Stimulated activated CD8-positive, alpha-beta memory T cell treated with anti-CD3 and anti-CD28 coated beads, Interleukin-15, amount 100 ng/mL, for 48 hours (primary cell): ENCODE results near the gene CMKLR1.

Experiments used
- DNase-seq, 2 donors: peaks; one replicate each; pipeline ENCODE4 v3.0.0-alpha.2; 2020; ENCODE audit warnings: low read depth in 2 of 2

Gene CMKLR1

DNA sequence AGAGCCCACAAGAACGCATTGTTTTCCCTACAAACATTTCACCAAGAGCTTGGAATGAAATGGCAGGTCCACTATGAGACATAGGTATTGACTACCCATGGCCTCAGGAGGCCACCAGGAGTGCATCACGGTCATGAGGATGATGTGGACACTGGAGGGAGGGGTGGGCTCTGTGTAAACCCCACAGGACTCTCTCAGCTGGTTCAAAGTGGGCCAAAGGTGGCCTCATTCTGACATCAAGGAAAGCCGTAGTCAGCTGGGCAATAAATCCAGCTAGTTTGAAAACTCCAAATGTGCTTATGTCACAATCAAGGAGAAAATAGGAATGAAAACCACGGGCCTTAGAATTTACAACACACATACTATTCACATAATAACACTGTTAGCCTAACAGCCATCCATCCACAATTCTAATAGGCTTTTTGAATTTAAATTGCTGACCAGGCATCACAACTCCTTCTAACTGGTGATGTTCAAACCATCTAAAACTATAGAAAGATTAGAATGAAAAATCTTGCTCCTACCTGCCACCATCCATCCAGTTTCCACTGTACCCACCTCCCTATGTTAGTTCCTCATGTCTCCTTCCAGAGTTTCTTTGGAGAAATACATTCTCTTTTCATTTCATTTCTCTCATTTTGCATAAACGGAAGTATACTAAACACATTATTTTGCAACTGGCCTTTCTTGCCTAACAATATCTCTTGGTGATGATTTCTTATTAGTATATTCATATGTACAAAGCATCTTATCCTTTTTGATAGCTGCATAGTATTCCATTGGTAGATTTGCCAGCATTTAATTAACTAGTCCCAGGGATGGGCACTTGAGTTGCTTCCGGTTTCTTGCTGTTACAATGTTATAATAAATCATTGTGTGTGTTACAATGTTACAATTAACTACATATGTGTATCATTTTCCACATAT lies 21.5 kb downstream of the CMKLR1 start:
- no peak for DNase-seq

DNA sequence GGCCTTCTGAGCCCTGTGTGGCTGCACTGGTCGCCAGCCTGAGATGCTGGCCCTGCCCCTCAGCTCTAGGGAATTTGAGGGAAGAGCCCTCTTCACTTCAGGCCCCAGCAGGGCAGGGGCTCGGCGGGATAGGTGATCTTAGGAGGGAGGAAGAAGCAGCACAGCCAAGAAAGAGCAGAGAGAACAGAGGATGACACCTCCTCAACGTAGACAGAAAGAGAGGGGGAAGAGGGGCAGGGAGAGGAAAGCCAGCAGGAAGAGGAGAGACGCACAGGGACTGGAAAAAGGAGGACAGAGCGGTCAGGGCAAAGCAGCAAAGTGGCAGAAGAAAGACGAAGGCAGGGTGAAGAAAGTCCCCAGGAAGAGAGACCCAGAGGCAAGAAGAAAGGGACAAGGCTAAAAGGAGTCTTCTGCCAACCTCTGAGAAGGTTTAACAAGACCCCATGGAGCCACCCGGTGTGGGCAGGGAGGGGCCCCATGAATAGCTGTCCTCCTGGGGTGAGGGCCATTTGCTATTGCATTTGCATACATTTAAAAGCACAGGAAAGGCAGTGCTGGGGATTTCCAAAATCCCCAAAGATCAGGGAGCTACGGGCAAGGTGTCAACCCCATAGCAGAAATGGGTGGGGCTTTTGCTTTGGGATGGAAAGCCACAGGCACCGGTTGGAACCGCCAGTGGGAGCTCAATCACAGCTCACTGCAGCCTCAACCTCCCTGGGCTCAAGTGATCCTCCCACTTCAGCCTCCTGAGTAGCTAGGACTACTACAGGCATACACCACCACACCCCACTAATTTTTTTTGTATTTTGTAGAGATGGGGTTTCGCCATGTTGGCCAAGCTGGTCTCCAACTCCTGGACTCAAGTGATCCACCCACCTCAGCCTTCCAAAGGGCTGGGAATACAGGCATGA lies 22.7 kb downstream of the CMKLR1 start:
- DNase-seq, result no peak

DNA sequence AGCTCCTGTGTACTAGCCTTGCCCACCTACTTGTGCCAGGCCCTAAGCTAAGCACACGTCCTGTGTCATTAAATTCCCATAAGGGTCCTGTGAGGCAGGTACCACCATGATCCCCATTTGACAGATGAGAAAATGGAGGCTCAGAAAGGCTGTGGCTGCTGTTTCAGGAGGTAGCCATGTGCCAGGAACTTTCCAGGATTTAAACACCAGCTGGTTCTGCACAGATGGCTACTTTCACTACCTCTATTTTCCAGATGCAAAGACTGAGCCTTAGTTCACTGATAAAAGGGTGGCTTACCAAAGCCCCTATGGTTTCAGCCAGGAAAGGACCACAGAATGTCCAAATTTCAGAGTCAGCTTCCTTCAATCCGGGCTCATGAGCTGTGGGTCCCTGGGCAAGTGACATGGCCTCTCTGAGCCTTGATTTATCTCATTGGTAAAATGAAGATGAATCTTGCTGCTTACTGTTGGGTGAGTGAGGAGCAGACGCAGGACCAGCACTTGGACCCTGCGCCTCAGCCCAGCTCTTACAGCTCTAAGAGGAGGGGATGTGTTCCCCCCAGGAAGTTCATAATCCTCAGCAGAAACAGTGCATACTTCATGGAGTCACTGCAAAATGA lies 23.5 kb downstream of the CMKLR1 start:
- DNase-seq, result no peak

DNA sequence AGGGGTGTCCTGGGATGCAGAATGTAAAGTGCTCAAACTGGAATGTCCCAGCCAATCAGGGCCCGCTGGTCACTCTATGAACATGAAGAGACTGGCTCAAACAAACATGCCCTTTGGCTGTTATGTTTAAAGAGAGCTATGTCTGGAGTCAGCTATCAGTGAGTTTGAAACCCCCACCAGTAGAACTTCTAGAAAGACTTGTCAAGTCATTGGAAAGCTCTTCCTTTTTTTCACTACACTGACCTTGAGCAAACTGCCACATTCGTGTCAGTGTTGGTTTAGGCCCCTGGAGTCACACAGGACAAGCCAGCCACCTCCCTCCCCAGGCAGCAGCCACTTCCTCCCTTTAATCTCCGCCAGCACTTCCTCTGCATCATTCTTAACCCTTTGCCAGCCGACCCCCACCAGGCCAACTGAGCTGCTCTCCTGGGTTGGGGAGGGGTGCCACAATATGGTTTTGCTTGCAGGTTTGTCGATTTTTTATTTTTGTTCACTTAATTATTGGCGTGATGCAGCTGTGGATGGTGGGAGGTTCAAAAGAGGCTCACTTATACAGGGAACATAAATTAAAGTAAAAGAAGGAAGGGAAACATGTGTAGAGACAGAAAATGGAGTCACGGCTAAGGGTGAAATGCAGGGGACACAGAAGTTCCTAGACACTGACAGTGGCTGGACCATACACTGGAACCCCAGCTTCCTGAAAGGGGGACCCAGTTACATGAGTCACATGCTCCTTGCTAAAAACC lies 25.3 kb downstream of the CMKLR1 start:
- DNase-seq, result no peak

DNA sequence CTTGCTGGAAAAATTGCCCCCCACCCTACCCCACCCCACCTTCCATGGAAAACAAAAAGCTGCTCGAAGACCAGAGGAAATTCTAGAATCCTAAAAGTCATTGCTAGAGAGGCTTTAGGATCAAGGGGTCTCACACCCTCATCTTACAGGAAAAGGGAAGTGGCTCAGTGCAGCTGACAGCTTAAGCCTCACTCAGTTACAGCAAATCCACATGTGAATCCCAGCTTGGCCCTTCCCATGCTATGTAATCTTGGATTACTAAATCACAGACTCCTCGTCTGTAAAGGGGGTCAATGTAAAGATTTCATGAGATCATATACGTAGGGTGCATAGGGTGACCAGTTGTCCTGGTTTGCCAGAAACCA lies 25.9 kb downstream of the CMKLR1 start:
- no peak for DNase-seq

DNA sequence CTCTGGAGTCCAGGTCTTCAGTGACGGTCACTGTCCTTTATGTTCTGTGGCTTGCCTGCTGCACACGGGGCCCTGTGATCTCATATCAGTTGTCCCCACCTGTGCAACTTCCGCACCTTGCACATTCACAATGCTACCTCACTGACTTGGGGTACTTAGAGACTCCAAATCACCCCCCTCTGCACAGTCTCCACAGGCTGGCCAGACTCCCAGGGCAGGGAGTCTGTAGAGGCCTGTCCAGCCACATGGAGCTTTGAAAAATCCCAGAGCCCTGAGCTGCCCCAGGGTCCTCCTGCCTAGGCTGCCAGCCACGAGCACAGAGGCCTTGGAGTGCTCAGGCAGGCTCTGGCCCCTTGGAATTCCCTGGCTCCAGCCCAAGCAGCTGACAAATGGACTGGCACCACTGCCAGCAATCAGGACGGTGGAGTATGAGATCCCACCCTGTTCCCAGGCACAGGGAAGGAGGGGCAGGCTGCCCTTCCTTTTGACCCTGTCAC lies 26.4 kb downstream of the CMKLR1 start:
- DNase-seq, result no peak

DNA sequence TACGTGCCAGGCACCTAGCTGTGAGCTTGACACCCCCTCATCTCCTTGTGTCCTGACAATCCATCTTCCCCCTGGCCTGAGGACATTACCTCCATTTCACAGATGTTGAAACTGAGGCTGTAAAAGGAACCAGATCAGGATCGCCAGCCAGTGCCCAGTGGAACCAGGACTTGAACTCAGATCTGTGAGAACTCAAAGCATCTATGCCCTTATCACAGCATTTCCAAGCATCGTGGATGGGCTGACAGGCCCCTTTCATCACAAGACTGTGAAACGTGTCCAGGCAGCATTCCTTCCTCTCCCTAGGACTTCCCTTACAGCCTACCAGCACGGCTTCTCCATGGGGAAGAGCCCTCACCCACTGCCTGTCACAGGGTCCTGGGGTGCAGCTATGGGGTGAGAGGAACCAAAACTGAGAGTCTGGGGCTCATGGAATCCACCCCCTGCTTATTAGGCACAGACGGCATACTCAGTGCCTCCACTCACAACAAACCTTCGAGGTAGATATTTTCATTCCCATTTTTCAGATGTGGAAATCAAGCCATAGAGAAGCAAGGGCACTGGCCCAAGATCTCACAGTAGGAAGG lies 26.9 kb downstream of the CMKLR1 start:
- no peak for DNase-seq

DNA sequence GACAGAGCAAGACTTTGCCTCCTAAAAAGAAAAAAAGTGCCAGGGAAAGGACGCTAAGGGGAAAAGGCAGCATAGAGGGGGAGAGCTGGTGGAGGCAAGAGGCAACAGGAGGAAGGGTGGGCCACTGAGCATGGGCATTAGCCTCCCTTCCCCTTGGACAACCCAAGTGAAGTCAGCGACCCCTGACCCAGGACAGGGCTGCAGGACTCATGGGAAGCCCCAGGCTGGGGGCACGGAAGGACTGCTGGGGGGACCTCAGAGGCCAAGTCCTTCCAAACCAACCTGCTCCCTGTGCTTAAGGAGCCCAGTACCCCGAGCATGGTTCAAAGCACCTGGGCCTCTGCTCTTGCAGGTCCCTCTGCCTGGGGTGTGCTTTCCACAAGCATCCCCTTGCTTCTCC lies 27.5 kb downstream of the CMKLR1 start:
- DNase-seq, result no peak

DNA sequence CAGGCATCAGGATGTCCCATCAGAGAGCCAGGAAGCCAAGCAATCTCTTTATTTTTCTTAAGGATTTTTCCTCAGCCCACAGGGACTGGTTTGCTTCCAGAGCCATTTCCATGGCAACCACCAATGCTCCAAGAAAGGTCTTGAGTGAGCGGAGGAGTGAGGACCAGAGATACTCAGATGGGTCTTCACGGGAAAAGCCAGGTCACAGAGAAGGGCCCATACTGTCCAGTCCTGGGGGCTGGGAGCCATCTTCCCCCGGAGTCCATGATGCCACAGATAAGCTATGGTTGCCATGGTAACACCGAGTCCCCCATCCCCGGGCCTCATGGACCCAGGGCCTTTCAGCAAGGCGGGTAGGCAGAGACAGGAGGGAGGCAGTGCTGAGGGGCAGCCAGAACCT lies 28.6 kb downstream of the CMKLR1 start:
- no peak for DNase-seq

DNA sequence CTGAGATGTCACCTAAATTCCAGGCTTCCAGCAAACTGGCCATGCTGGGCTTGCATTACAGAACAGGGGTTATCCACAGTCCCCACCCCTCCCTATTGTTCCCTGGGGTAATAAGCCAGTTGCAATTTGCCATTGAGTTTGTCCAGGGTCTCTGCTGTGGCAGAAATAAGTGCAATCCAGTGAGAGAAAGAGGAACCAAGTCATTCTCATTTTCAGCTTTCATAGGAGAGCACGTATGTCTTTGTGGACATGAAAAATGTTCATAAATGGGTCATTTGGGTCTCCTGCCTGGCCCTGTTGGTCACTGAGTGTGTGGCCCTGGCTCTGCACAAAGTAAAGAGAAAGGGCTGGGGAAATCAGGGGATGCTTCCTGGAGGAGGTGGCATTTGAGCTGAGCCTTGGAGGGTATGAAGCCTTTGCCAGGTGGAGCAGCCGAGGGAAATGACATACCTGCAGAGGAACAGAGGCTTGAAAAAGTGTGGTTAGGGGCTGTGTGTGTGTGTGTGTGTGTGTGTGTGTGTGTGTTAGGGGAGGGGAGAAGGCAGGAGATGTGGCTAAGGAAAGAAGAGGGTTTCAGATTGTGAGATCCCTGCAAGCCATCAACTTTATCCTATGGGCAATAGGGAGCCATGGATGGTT lies 29.3 kb downstream of the CMKLR1 start:
- no peak for DNase-seq

DNA sequence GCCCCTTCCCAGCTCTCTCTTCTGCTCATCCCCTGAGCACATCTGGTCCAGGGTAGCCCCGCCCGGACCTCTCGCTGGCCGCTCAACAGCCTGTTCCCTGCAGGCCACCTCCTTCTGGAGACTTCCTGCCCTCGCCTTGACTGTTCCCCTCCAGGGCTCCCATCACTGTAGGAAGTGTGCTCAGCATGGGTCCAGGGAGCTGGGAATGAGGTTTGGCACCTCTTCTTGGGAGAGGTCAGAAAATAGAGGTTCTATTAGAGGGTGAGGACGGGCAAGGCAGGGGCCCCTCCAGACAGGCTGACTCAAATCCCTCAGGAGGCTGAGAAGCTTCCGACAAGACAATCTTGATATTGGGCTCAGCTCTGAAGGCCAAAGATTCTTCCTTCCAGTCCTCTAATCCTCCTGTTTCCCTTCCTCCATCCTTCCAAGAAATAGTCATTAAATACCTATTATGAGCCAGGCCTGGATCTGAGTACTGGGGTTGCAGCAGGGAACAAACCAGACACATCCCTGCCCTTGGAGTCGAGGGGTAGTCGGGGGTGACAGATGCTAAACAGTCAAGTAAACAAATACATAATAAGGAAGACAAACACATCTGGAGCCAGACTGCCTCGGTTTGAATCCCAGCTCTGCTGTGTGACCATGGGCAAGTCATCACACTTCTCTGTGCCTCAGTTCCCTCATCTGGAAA lies 30.6 kb downstream of the CMKLR1 start:
- DNase-seq, result no peak

DNA sequence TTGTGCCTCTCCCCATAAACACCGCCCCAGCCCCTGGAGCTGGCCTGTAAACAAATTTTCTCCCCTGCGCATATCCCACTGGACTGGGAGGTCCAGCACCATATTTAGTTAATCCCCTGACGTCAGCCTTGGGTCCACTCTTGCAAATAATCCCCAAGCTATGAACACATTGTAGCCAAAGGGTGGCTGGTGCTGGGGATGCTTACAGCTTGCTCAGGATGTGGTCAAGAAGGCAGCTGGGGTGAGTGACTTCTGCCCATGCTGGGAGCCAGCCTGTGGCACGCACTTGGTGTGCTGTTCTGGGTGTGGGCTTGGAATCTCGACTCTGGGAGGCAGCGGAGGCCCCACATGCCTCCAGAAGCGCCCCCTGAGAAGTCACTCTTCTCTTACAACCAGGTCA lies 32.1 kb downstream of the CMKLR1 start:
- no peak for DNase-seq

DNA sequence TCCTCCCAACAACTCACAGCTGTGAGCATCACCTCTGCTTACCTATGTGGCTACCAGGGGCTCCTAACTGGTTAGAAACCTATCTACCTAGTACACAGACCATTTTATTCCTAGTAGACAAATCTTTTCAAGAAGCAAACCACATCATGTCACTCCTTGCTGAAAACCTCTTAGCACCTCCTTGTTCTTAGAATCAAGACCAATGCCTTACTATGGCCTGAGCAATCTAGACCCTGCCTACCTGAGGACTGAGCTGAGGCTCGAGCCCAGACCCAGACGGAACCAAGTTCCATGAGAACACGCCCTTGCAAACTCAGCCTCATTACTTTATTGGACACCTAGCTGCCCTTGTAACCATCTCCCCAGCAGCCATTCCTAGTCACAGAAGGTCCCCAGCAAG lies 32.6 kb downstream of the CMKLR1 start:
- no peak for DNase-seq

DNA sequence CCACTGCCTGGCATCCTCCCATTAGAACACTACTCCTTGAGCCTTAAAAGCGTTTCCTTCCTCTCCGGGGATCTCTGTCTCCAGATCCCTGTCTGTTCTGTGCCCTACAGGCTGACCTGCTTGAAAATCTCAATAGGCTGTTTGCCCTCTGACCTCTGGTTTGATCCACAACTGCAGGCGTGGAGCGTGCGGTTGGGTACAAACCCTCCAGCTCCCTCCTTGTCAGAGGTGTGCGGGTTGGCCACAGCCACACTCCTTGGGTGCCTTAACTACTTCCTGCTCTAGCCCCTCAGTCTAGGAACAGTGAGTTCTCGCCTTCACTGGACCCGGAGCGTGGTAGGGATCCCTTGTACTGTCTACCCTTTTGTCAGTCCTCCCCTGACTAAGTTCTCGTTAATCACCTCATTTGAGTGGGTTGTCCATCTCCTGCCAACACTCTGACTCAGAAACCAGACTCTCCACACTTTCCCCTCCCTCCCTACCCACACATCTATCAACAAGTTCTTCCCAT lies 33.1 kb downstream of the CMKLR1 start:
- DNase-seq, result no peak

DNA sequence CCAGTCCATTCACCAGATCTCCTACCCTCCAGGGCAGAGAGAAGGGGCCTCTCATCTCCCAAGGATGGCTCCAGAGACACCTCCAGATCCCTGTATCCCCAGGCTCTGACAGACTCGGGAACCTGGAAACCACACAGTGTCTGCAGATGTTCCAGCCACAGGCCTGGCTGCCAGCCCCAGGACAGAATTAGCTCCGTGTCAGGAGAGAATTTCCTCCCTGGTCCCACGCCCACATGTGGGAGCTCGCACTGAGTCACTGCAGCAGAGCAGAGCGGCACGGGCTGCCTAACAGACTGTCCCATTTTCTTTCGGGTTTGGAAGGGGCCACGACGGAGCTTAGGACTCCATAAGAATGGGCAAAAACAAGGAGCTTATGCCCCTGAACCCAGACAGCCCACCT lies 33.6 kb downstream of the CMKLR1 start:
- DNase-seq, result peak in 1 of 2 donors; percentile 10

DNA sequence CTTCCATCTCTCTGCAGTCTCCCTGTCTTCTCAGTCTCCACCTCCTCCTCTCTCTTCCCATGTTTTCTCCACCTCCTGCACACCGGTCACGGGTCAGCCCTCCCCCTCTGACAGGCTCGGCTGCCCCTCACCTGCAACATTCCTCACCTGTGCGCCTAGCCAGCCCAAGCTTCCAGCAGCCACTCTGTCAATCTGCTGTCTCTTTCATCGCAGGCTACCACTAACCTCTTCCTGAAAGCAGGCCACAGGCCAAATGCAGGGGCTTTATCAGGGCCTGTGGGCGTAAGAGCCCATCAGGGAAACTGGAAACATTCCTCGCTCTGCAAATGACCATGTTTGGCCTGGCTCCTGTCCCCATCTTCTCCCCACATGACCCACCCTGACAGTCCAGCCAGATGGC lies 34.5 kb downstream of the CMKLR1 start:
- DNase-seq, result no peak

DNA sequence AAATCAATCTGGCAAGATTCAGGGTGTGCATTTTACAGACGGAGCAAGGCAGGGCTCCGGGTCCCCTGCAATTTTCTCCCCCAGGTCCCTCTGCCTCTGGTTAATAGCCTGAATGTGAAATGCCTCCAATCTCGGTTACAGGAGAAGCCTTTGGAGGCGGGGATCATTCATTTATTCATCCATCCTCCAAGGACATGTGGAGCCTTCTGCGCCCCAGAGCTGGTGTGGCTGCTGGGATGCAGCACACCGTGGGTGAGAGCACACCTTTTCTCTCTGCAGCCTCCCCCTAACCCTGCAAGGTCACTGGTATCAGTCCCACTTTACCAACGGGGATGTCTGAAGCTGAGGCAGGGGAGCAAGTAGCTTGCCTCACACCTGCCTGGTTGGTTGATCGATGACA lies 35.4 kb downstream of the CMKLR1 start:
- DNase-seq, result no peak

DNA sequence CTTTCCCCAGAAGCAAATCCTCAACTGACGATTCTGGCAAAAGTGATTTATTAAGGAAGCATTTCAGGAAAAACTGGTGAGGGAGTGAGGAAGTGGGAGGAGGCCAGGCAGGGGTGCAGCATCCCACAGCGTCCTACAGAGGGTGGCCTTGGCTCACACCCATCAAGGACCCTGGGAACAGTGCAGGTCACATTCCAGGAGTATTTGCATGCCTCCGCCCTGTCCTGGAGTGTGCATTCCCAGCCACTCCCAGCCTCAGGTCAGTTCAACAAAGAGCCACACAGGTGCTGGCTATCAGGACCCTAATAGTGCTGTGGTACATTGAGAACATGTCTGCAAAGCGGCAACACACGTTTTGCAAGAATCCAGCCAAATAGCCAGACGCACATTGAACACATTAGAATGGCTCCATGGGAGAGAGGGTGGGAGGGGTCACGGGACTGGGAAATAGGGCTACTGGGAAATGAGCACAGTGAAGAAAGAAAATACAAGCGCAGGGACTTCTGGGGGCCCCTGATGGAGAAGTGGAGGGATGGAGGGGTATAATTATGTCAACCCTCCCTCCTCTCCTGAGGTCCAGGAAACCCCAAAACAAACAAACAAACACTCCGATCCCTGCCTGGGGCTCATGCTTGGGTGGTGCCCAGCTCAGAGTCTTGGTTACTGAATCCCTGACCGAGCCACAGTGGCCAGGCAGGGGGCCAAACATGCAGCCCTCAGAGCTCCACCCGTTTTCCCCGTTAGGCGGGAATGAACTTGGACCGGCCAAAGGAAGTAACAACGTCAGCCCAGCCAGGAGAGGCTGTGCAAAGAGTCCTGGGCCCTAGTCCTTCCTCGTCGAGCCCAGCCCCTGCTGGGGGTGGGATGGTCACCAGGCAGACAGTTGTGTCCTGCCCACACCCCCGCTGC lies 36.5 kb downstream of the CMKLR1 start:
- DNase-seq, result no peak

DNA sequence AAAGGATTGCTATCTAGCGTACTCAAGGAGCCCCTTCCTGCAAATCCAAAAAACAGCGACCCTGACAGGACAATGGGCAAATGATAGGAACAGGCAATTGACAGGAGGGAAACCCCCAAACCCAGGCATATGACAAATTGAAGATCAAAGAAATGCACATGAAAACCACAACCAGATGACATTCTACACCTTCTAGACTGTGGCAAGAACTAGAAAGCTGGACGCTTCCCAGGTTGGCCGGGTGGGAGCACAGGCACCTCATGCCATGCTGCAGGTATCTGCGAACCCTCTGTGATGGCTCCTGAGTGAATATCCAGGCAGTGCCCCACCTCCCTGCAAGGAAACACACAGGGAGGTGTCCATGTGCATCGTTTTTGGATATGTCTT lies 37.1 kb downstream of the CMKLR1 start:
- DNase-seq, result no peak
